UCSD-AML1 (cell line): ENCODE results near the gene SUV39H2.
"Not testable (repeated sequence)": the region's sequence is repeated elsewhere in the genome, so short reads cannot be mapped to it uniquely, and the experiment has no call there.

Experiments used
- DNase-seq: peaks from one replicate; lab custom pipeline; 2025; ENCODE audit not compliant: unreplicated experiment; lab: John Stamatoyannopoulos, UW

The SUV39H2 gene

GRCh38 chr10:14873090-14873760, 5.4 kb upstream of the SUV39H2 start:
- no peak for DNase-seq

- no peak for DNase-seq
These were observed 2.7 kb upstream of the SUV39H2 start for GRCh38 chr10:14875941-14876340.

GRCh38 chr10:14876764-14877163, 1.9 kb upstream of the SUV39H2 start:
- no peak for DNase-seq

GRCh38 chr10:14879124-14879927, 660 bp downstream of the SUV39H2 start:
- DNase-seq: peak; percentile 53

- no peak for DNase-seq
These were observed 1.2 kb downstream of the SUV39H2 start for GRCh38 chr10:14879928-14880193.

- DNase-seq: no peak
These were observed 1.6 kb downstream of the SUV39H2 start for GRCh38 chr10:14880229-14880628.

- DNase-seq: no peak
These were observed 5.4 kb downstream of the SUV39H2 start for GRCh38 chr10:14884082-14884481.

GRCh38 chr10:14889318-14889717, 10.7 kb downstream of the SUV39H2 start:
- DNase-seq: no peak

- DNase-seq: no peak
These were observed 12.5 kb downstream of the SUV39H2 start for GRCh38 chr10:14891151-14891550.

GRCh38 chr10:14904316-14904732, 25.7 kb downstream of the SUV39H2 start:
- DNase-seq: no peak

GRCh38 chr10:14904864-14905263, 26.2 kb downstream of the SUV39H2 start:
- no peak for DNase-seq

- no peak for DNase-seq
These were observed 27.2 kb downstream of the SUV39H2 start for GRCh38 chr10:14905890-14906289.

- DNase-seq: no peak
These were observed 28.1 kb downstream of the SUV39H2 start for GRCh38 chr10:14906765-14907164.

GRCh38 chr10:14907591-14907990, 28.9 kb downstream of the SUV39H2 start:
- DNase-seq: not testable (repeated sequence)

- DNase-seq: no peak
These were observed 30.4 kb downstream of the SUV39H2 start for GRCh38 chr10:14909101-14909500.

- DNase-seq: no peak
These were observed 32.3 kb downstream of the SUV39H2 start for GRCh38 chr10:14910953-14911352.

- no peak for DNase-seq
These were observed 33.1 kb downstream of the SUV39H2 start for GRCh38 chr10:14911801-14912200.

GRCh38 chr10:14916600-14916999, 37.9 kb downstream of the SUV39H2 start:
- no peak for DNase-seq

GRCh38 chr10:14917827-14918226, 39.2 kb downstream of the SUV39H2 start:
- DNase-seq: no peak

GRCh38 chr10:14918964-14919363, 40.3 kb downstream of the SUV39H2 start:
- no peak for DNase-seq

GRCh38 chr10:14924013-14924412, 45.3 kb downstream of the SUV39H2 start:
- no peak for DNase-seq

- no peak for DNase-seq
These were observed 46.6 kb downstream of the SUV39H2 start for GRCh38 chr10:14925268-14925667.

- DNase-seq: no peak
These were observed 47.4 kb downstream of the SUV39H2 start for GRCh38 chr10:14926061-14926470.
